Peyer's patch (tissue), 4 donors: Measurements from ENCODE around the gene ARHGAP23. TPM values are rescaled to one million over a fixed set of nuclear protein-coding genes. Genes with fewer than 3 reads are reported as not detected.
"Not testable (repeated sequence)": the region's sequence is repeated elsewhere in the genome, so short reads cannot be mapped to it uniquely, and the experiment has no call there.

Source experiments
- DNase-seq, 3 donors: peaks; one replicate each; pipeline ENCODE4 v3.0.0-alpha.2; 2017 to 2019
- H3K27ac ChIP-seq, 4 donors: fragments of 200-600 bp; sonication (generic); one replicate each; pipeline ENCODE4 v1.5.1; 2016 to 2019
- H3K27me3 ChIP-seq, 2 donors: fragments of 200-600 bp; sonication (generic); one replicate each; pipeline ENCODE4 v1.5.1; 2019
- H3K36me3 ChIP-seq, 3 donors: fragments of 200-600 bp; sonication (generic); one replicate each; pipeline ENCODE4 v1.5.1; 2016 to 2019
- H3K4me1 ChIP-seq, 4 donors: fragments of 200-600 bp; sonication (generic); one replicate each; pipeline ENCODE4 v1.5.1; 2016 to 2019
- H3K4me3 ChIP-seq, 4 donors: fragments of 200-600 bp; sonication (generic); 1 replicate in 3 of 4; 2 replicates in 1 of 4; pipeline ENCODE4 v1.5.1; 2016 to 2019; ENCODE audit warnings: mild to moderate bottlenecking in 1 of 4
- H3K9me3 ChIP-seq, 4 donors: fragments of 200-600 bp; sonication (generic); one replicate each; pipeline ENCODE4 v1.5.1; 2016 to 2019; ENCODE audit warnings: mild to moderate bottlenecking in 1 of 4
- CTCF ChIP-seq, 6 experiments: fragments of 450-650 bp in 4 of 6; fragments of 200-600 bp in 2 of 6; sonication (generic) in 1 of 6; IDR thresholded peaks; one replicate each; pipeline ENCODE4 v1.5.1; 2017 to 2019; ENCODE audit warnings: antibody characterized with exemption in 6 of 6, mild to moderate bottlenecking in 3 of 6, moderate library complexity in 1 of 6
- POLR2A ChIP-seq, 2 donors: fragments of 450-650 bp; IDR thresholded peaks; one replicate each; pipeline ENCODE4 v1.5.1; 2017; ENCODE audit warnings: antibody characterized with exemption in 2 of 2, mild to moderate bottlenecking in 2 of 2, moderate library complexity in 2 of 2
- total RNA-seq, 4 donors: library from RNA; depleted of rRNA; stranded (reverse); fragments of >200 nt; gene quantifications; one replicate each; pipeline ENCODE4 v1.1.0, GENCODE V29; 2016

Gene ARHGAP23
- total RNA-seq, 4 donors from 2014 or later: 0.88 to 36.3 (median 8.9) TPM

- no peaks in the 10 kb centered on the region for H3K36me3 ChIP-seq
- DNase-seq: no peak
- no peak overlapping the region for H3K27ac ChIP-seq
- H3K4me3 ChIP-seq: no peak overlapping the region
- no peaks in the 10 kb centered on the region for H3K9me3 ChIP-seq
- no peaks in the 10 kb centered on the region for H3K4me1 ChIP-seq
- TF ChIP-seq CTCF (IDR thresholded peaks at IDR 0.05) (no peak), POLR2A (IDR thresholded peaks at IDR 0.05) (no peak)
- no peaks in the 10 kb centered on the region for H3K27me3 ChIP-seq
Observed at GRCh38 chr17:38434178-38434665, 6.0 kb downstream of the ARHGAP23 start.

GRCh38 chr17:38435795-38436194, 7.5 kb downstream of the ARHGAP23 start:
- TF ChIP-seq POLR2A (IDR thresholded peaks at IDR 0.05) (no peak), CTCF (IDR thresholded peaks at IDR 0.05) (no peak)
- DNase-seq: no peak
- Histone ChIP-seq H3K4me1 (no peaks in the 10 kb centered on the region), H3K4me3 (no peak overlapping the region), H3K27me3 (no peaks in the 10 kb centered on the region), H3K36me3 (no peaks in the 10 kb centered on the region), H3K9me3 (no peaks in the 10 kb centered on the region), H3K27ac (no peak overlapping the region)

DNA sequence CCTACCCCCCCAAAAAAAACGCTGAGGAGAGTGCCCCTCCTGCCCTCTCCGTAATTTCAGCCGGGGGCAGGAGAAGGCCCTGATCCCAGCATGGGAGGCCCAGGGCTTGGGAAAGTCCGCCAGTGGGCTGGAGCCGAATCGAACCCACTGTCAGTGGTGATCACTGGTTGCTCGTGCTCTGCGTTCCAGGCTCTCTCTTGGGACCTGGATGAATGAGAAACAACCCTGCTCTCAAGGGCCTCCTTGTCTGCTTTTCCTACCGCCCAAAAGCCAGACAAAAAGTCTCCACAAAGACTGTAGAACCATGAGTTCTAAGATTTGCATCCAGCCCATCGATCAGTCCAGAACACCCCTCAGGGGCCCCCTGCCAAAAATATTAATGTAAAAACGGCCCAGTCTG, 8.1 kb downstream of the ARHGAP23 start:
- H3K27me3 ChIP-seq: no peaks in the 10 kb centered on the region
- H3K4me1 ChIP-seq: no peaks in the 10 kb centered on the region
- no peaks in the 10 kb centered on the region for H3K9me3 ChIP-seq
- no peak overlapping the region for H3K27ac ChIP-seq
- TF ChIP-seq POLR2A (IDR thresholded peaks at IDR 0.05): no peak
- TF ChIP-seq CTCF (IDR thresholded peaks at IDR 0.05): no peak
- no peak for DNase-seq
- H3K36me3 ChIP-seq: no peaks in the 10 kb centered on the region
- H3K4me3 ChIP-seq: no peak overlapping the region

- H3K27ac ChIP-seq, H3K27me3 ChIP-seq, H3K36me3 ChIP-seq, H3K4me3 ChIP-seq, DNase-seq, H3K4me1 ChIP-seq, H3K9me3 ChIP-seq: not testable (repeated sequence)
Observed at GRCh38 chr17:38437313-38437712, 9.0 kb downstream of the ARHGAP23 start.

GRCh38 chr17:38439436-38439835, 11.2 kb downstream of the ARHGAP23 start:
- TF ChIP-seq CTCF (IDR thresholded peaks at IDR 0.05) (no peak), POLR2A (IDR thresholded peaks at IDR 0.05) (no peak)

GRCh38 chr17:38440614-38441397, 12.5 kb downstream of the ARHGAP23 start:
- Histone ChIP-seq H3K4me3 (no peak overlapping the region), H3K27ac (no peak overlapping the region), H3K9me3 (no peaks in the 10 kb centered on the region), H3K36me3 (no peaks in the 10 kb centered on the region), H3K4me1 (no peaks in the 10 kb centered on the region), H3K27me3 (no peaks in the 10 kb centered on the region)
- TF ChIP-seq POLR2A (IDR thresholded peaks at IDR 0.05) (no peak), CTCF (IDR thresholded peaks at IDR 0.05) (no peak)
- DNase-seq: no peak

More at GRCh38 chr17:38439436-38439835, 11.2 kb downstream of the ARHGAP23 start:
- H3K9me3 ChIP-seq: no peaks in the 10 kb centered on the region
- no peaks in the 10 kb centered on the region for H3K27me3 ChIP-seq
- DNase-seq: no peak
- no peaks in the 10 kb centered on the region for H3K36me3 ChIP-seq
- H3K4me1 ChIP-seq: no peaks in the 10 kb centered on the region
- H3K27ac ChIP-seq: no peak overlapping the region
- no peak overlapping the region for H3K4me3 ChIP-seq
